H1 (cell line): ENCODE measurements around the gene USE1. TPM values are rescaled to one million over a fixed set of nuclear protein-coding genes. Genes with fewer than 3 reads are reported as not detected.

Experiments
- CTCF ChIA-PET: fragments of 300-600 bp; sonication (Branson Sonifier 250); formaldehyde crosslinking; loops from one replicate; lab custom pipeline; 2021; ENCODE audit not compliant: partially characterized antibody; lab: Charles Lee
- POLR2A ChIA-PET: fragments of 300-600 bp; sonication (Branson Sonifier 250); formaldehyde crosslinking; loops from one replicate; lab custom pipeline; 2021; ENCODE audit warnings: inconsistent platforms; ENCODE audit not compliant: partially characterized antibody; lab: Charles Lee
- DNase-seq, 2 experiments: peaks; one replicate each; pipeline versions ENCODE4 v3.0.0 to v3.0.0-alpha.2; 2010 to 2022; ENCODE audit warnings: low spot score in 2 of 2, low read depth in 1 of 2, mixed read lengths in 1 of 2
- FAIRE-seq: peaks from 2 replicates; lab custom pipeline; 2011; peaks lifted over from hg19 to GRCh38; lab: Jason Lieb, UNC
- H2AFZ ChIP-seq: 2 replicates; pipeline ENCODE4 v1.8.1; 2012; ENCODE audit warnings: low read length, inconsistent platforms
- H2AK5ac ChIP-seq: 2 replicates; pipeline ENCODE4 v1.6.1; 2013; ENCODE audit warnings: low read depth, low read length
- H2BK120ac ChIP-seq: replicated peaks from 2 replicates; pipeline ENCODE3; 2013; ENCODE audit warnings: low read depth, low read length, inconsistent platforms
- H2BK12ac ChIP-seq: 2 replicates; pipeline ENCODE4 v1.6.1; 2013; ENCODE audit warnings: low read depth, low read length
- H2BK15ac ChIP-seq: 2 replicates; pipeline ENCODE4 v1.6.1; 2013; ENCODE audit warnings: low read length
- H2BK20ac ChIP-seq: 2 replicates; pipeline ENCODE4 v1.6.1; 2013; ENCODE audit warnings: low read length
- H2BK5ac ChIP-seq: 2 replicates; pipeline ENCODE4 v1.6.1; 2013; ENCODE audit warnings: low read depth, low read length
- H3K14ac ChIP-seq: 2 replicates; pipeline ENCODE4 v1.6.1; 2013; ENCODE audit warnings: inconsistent platforms; ENCODE audit not compliant: insufficient read length
- H3K18ac ChIP-seq: 2 replicates; pipeline ENCODE4 v1.6.1; 2013; ENCODE audit warnings: low read length; ENCODE audit errors: extremely low read depth
- H3K23ac ChIP-seq: 2 replicates; pipeline ENCODE4 v1.6.1; 2013; ENCODE audit warnings: inconsistent platforms; ENCODE audit not compliant: insufficient read length
- H3K23me2 ChIP-seq: 2 replicates; pipeline ENCODE4 v1.6.1; 2013; ENCODE audit warnings: low read depth, low read length
- H3K27ac ChIP-seq: 2 replicates; pipeline ENCODE4 v1.6.1; 2011; ENCODE audit warnings: low read depth, low read length, inconsistent platforms
- H3K27me3 ChIP-seq, 4 experiments: replicated peaks in 1 of 4; 1 replicate in 1 of 4; 2 replicates in 3 of 4; pipeline versions ENCODE4 v1.6.1 to v1.8.1; 2011 to 2013; ENCODE audit warnings: low read length in 3 of 4, mild to moderate bottlenecking in 3 of 4, inconsistent platforms in 2 of 4, mixed read lengths in 2 of 4, moderate library complexity in 1 of 4; ENCODE audit not compliant: control insufficient read depth in 3 of 4, insufficient read depth in 3 of 4; ENCODE audit errors: extremely low read depth in 1 of 4
- H3K36me3 ChIP-seq, 4 experiments: 2 replicates each; pipeline versions ENCODE4 v1.6.1 to v1.8.1; 2011 to 2013; ENCODE audit warnings: mild to moderate bottlenecking in 4 of 4, low read length in 3 of 4, moderate library complexity in 2 of 4, control low read depth in 1 of 4, inconsistent platforms in 1 of 4; ENCODE audit not compliant: insufficient read depth in 4 of 4, control insufficient read depth in 2 of 4
- H3K4ac ChIP-seq: replicated peaks from 2 replicates; pipeline ENCODE3; 2013; ENCODE audit warnings: low read length, low read depth, mixed read lengths, inconsistent platforms; ENCODE audit not compliant: insufficient read length
- H3K4me1 ChIP-seq, 4 experiments: replicated peaks in 1 of 4; 1 replicate in 1 of 4; 2 replicates in 3 of 4; pipeline versions ENCODE4 v1.6.1 to v1.8.1; 2011 to 2013; ENCODE audit warnings: low read length in 3 of 4, inconsistent platforms in 2 of 4, mixed read lengths in 1 of 4; ENCODE audit not compliant: insufficient read depth in 4 of 4, control insufficient read depth in 3 of 4
- H3K4me2 ChIP-seq, 2 experiments: 2 replicates each; pipeline versions ENCODE4 v1.6.1 to v1.8.1; 2011 to 2013; ENCODE audit warnings: low read depth in 2 of 2, low read length in 2 of 2, control low read depth in 1 of 2, inconsistent platforms in 1 of 2, mild to moderate bottlenecking in 1 of 2; ENCODE audit not compliant: insufficient read depth in 1 of 2
- H3K4me3 ChIP-seq, 4 experiments: fragments of 200-600, 300-600 bp in 1 of 4; sonication (generic), shearing (Covaris generic), sonication (Bioruptor Twin) in 1 of 4; 2 replicates each; pipeline versions ENCODE4 v1.5.1 to v1.8.1; 2011 to 2016; ENCODE audit warnings: low read length in 4 of 4, low read depth in 3 of 4, control low read depth in 2 of 4, inconsistent platforms in 2 of 4, mild to moderate bottlenecking in 2 of 4, mixed read lengths in 1 of 4, moderate library complexity in 1 of 4; ENCODE audit not compliant: insufficient read depth in 2 of 4; ENCODE audit errors: extremely low read depth in 1 of 4
- H3K56ac ChIP-seq: replicated peaks from 2 replicates; pipeline ENCODE3; 2013; ENCODE audit warnings: low read depth, mild to moderate bottlenecking, mixed read lengths, low read length, inconsistent platforms; ENCODE audit not compliant: insufficient read length
- H3K79me1 ChIP-seq: 2 replicates; pipeline ENCODE4 v1.6.1; 2013; ENCODE audit warnings: low read depth, low read length, control low read depth
- H3K79me2 ChIP-seq, 2 experiments: 2 replicates each; pipeline versions ENCODE4 v1.6.1 to v1.8.1; 2012 to 2013; ENCODE audit warnings: low read length in 2 of 2, mild to moderate bottlenecking in 2 of 2, inconsistent platforms in 1 of 2; ENCODE audit not compliant: insufficient read depth in 2 of 2, control insufficient read depth in 1 of 2
- H3K9ac ChIP-seq, 4 experiments: replicated peaks in 1 of 4; 1 replicate in 1 of 4; 2 replicates in 3 of 4; pipeline versions ENCODE4 v1.6.1 to v1.8.1; 2011 to 2013; ENCODE audit warnings: low read depth in 3 of 4, low read length in 3 of 4, control low read depth in 2 of 4, mild to moderate bottlenecking in 2 of 4, moderate library complexity in 2 of 4, inconsistent platforms in 1 of 4; ENCODE audit errors: extremely low read depth in 1 of 4
- H3K9me3 ChIP-seq, 2 experiments: 2 replicates each; pipeline versions ENCODE4 v1.6.1 to v1.8.1; 2012 to 2013; ENCODE audit warnings: mild to moderate bottlenecking in 2 of 2, moderate library complexity in 2 of 2, control low read depth in 1 of 2, inconsistent platforms in 1 of 2, low read depth in 1 of 2, low read length in 1 of 2, mixed read lengths in 1 of 2; ENCODE audit not compliant: insufficient read depth in 2 of 2
- H4K20me1 ChIP-seq, 2 experiments: replicated peaks in 1 of 2; 2 replicates each; pipeline versions ENCODE3 to v1.8.1; 2011 to 2013; ENCODE audit warnings: inconsistent platforms in 2 of 2, low read length in 2 of 2, mild to moderate bottlenecking in 1 of 2; ENCODE audit not compliant: insufficient read depth in 2 of 2, control insufficient read depth in 1 of 2
- H4K5ac ChIP-seq: 2 replicates; pipeline ENCODE4 v1.6.1; 2013; ENCODE audit warnings: low read length, low read depth, mixed read lengths, inconsistent platforms; ENCODE audit not compliant: insufficient read length
- H4K8ac ChIP-seq: 2 replicates; pipeline ENCODE4 v1.8.0; 2013; ENCODE audit warnings: mild to moderate bottlenecking, moderate library complexity, low read length, inconsistent platforms; ENCODE audit not compliant: insufficient read depth; ENCODE audit errors: extremely low read depth
- H4K91ac ChIP-seq: replicated peaks from 2 replicates; pipeline ENCODE3; 2013; ENCODE audit warnings: low read length, mixed read lengths, inconsistent platforms; ENCODE audit not compliant: insufficient read length
- BACH1 ChIP-seq: IDR thresholded peaks from 2 replicates; pipeline ENCODE4 v1.6.1; 2012; ENCODE audit warnings: low read length, improper control_type of control experiment
- CEBPB ChIP-seq: IDR thresholded peaks from 2 replicates; pipeline ENCODE4 v1.6.1; 2012; ENCODE audit warnings: low read depth, low read length
- CREB1 ChIP-seq: IDR thresholded peaks from 2 replicates; pipeline ENCODE4 v1.6.1; 2012; ENCODE audit warnings: inconsistent platforms
- GABPA ChIP-seq: IDR thresholded peaks from 2 replicates; pipeline ENCODE4 v1.6.1; 2011; ENCODE audit warnings: mild to moderate bottlenecking, low read length, moderate library complexity, borderline replicate concordance; ENCODE audit not compliant: insufficient read depth
- KDM5A ChIP-seq: fragments of 200-600 bp; IDR thresholded peaks from 2 replicates; pipeline ENCODE4 v1.7.1; 2012; ENCODE audit warnings: mild to moderate bottlenecking, low read length, inconsistent platforms, mixed read lengths
- POLR2AphosphoS5 ChIP-seq: IDR thresholded peaks from 2 replicates; pipeline ENCODE4 v1.6.1; 2011; ENCODE audit warnings: low read depth, low read length
- RNF2 ChIP-seq: fragments of 200-900, 300-1000 bp; sonication (generic); IDR thresholded peaks from 2 replicates; pipeline ENCODE4 v1.7.1; 2016; ENCODE audit warnings: borderline replicate concordance, low read depth, mild to moderate bottlenecking, antibody characterized with exemption, low read length; ENCODE audit not compliant: poor library complexity, severe bottlenecking; ENCODE audit errors: missing control alignments
- SIN3A ChIP-seq, 2 experiments: IDR thresholded peaks in 1 of 2; conservative IDR thresholded peaks in 1 of 2; 2 replicates each; pipeline ENCODE4 v1.6.1; 2011 to 2012; ENCODE audit warnings: low read length in 2 of 2, improper control_type of control experiment in 1 of 2, low read depth in 1 of 2, mild to moderate bottlenecking in 1 of 2
- SP1 ChIP-seq: IDR thresholded peaks from 2 replicates; pipeline ENCODE4 v1.6.1; 2011; ENCODE audit warnings: low read depth, low read length
- TBP ChIP-seq: IDR thresholded peaks from 2 replicates; pipeline ENCODE4 v1.6.1; 2011; ENCODE audit warnings: low read depth, low read length, improper control_type of control experiment
- TEAD4 ChIP-seq: IDR thresholded peaks from 2 replicates; pipeline ENCODE4 v1.6.1; 2012; ENCODE audit warnings: low read depth, low read length, inconsistent platforms, mixed read lengths
- YY1 ChIP-seq: IDR thresholded peaks from 2 replicates; pipeline ENCODE4 v1.6.1; 2011; ENCODE audit warnings: low read depth, mild to moderate bottlenecking, low read length
- WGBS, 2 experiments: shearing (Covaris generic) in 1 of 2; methylation state at CpG; one replicate each; pipeline versions ENCODE4 v1.1.6 to v1.1.7; 2013 to 2015; ENCODE audit warnings: low lambda C conversion rate in 2 of 2, mixed read lengths in 2 of 2, inconsistent platforms in 1 of 2, low coverage in 1 of 2, missing lambda C conversion rate in 1 of 2; ENCODE audit not compliant: insufficient replicate concordance in 2 of 2, insufficient coverage in 1 of 2, insufficient read length in 1 of 2; ENCODE audit errors: extremely low coverage in 1 of 2, missing lambda C conversion rate in 1 of 2; 5-methylcytosine and 5-hydroxymethylcytosine counted together
- polyA plus RNA-seq, 7 experiments: library from polyadenylated mRNA; depleted of rRNA in 3 of 7; stranded (reverse) in 5 of 7; unstranded in 2 of 7; fragments of >200 nt in 5 of 7; fragments of 200-250 nt in 2 of 7; gene quantifications; 1 replicate in 5 of 7; 2 replicates in 1 of 7; 4 replicates in 1 of 7; pipeline versions ENCODE4 v1.2.1 to v1.2.3, GENCODE V29; 2011 to 2013; ENCODE audit warnings: missing spikeins in 2 of 7, mixed read lengths in 2 of 7
- total RNA-seq: library from RNA; stranded (reverse); fragmentation: NEBNext Ultra II Directional; extraction: Animal tissue kit (Norgen Biotek cat#: 25700); gene quantifications from 2 replicates; pipeline ENCODE4 v1.2.1, GENCODE V29; 2021

Gene USE1
- total and polyA plus RNA-seq, 2 of the 8 experiments (the other 6 are each of a cell fraction or from before 2014, with no cell fraction given), result 8.7 to 13.9 TPM

DNA sequence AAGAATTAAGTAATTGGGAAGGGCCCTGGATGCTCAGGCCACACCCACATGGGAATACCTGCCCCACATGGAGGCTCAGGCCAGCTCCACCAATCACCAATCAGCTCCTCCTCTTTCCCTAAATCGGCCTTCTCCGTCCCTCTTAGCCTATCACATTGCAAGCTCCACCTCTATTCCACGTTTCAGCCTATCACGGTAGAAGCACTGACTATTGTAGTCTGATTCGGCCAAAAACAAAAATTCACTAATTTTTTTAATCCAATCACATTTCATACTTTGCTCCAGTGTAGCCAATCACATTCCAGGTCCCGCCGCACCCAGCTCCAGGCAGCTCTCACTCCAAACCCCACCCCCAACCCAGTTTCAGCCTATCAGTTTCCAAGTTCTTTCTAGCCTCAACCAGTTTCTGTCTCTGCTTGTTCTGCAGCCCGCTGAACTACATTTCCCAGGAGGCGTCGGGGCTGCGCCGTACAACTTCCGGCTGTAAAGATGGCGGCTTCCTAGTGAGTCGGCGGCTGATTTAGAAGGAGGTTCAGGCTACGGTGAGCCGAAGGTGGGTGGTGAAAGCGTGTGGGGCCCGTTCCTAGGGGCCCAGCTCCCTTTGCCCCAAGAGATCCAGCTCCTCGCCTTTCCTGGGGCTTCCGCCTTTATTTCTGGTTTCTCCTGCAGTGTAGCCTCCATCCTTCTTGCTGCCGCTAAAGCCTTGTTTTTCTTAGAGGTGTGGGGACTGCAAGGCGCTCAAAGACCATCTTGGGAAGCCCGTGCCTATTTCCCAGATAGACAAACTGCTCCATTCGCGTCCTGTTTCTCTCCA is 52.0 kb downstream of the USE1 start, which contains the start of gene BABAM1:
Gene BABAM1, plus strand, starts transcription at position 469 of the 814 bp plus-strand sequence. CDS start 1,364 bp downstream, outside the sequence.
- Histone ChIP-seq H3K14ac (no peak within 1 kb of the TSS), H3K4ac (no peak within 1 kb of the TSS), H3K79me1 (no peaks in the 10 kb centered on the region; the same call in 1 of the 2 replicates), H3K4me3 (peak within 1 kb of the TSS; percentile 71 to 100 (median 95)), H3K23me2 (no peaks in the 10 kb centered on the region), H2BK15ac (no peak within 1 kb of the TSS), H3K4me1 (peaks cover 0 to 8% (median 2%) of the 10 kb centered on the region in 4 experiments; a peak in 5 of 7 replicates), H3K9ac (peak within 1 kb of the TSS; percentile 70 to 92 (median 89)), H4K20me1 (no peaks in the 10 kb centered on the region), H4K91ac (no peak within 1 kb of the TSS), H3K56ac (peak within 1 kb of the TSS; percentile 8), H3K9me3 (no peaks in the 10 kb centered on the region), H3K36me3 (peaks cover 5 to 14% (median 8%) of the 10 kb centered on the region in 4 experiments; a peak in 5 of 8 replicates), H4K5ac (no peak within 1 kb of the TSS), H3K23ac (no peak within 1 kb of the TSS), H3K18ac (no peak within 1 kb of the TSS), H2BK5ac (peak within 1 kb of the TSS; percentile 81), H2BK20ac (no peak within 1 kb of the TSS), H2BK12ac (no peak within 1 kb of the TSS), H2BK120ac (no peak within 1 kb of the TSS), H2AK5ac (no peak within 1 kb of the TSS), H3K27me3 (no peaks in the 10 kb centered on the region), H3K4me2 (peak within 1 kb of the TSS; percentile 86 to 89), H3K27ac (peak within 1 kb of the TSS; percentile 60; the same call in 1 of the 2 replicates), H4K8ac (peak within 1 kb of the TSS; percentile 97; the same call in 1 of the 2 replicates), H3K79me2 (peaks cover 3 to 12% of the 10 kb centered on the region in 2 experiments; a peak in 3 of 4 replicates), H2AFZ (0 out of 2 replicates have a peak within 1 kb of the TSS, but pooled peaks have one; percentile 55)
- FAIRE-seq (peak; percentile 99), DNase-seq (peak; percentile 88 to 96)
- ChIA-PET POLR2A (interaction anchor here (0.6 to 12.8 kb wide), 18 partner anchors 12 to 441 kb away, joined by 3 to 113 read pairs (median 5); partner anchors contain the start of genes ANKLE1, DDA1 and USE1), CTCF (interaction anchor here (0.6 to 2.7 kb wide), 8 partner anchors 17 to 200 kb away, joined by 3 to 8 read pairs (median 6); partner anchors contain the start of gene NR2F6)
- 2% methylated on average over 27 of the region's 27 CpGs; no CpG with 5 or more reads in 1 of the 2 experiments for WGBS, 2 experiments
- TF ChIP-seq YY1 (peak; percentile 97), SP1 (peak; percentile 100), CEBPB (no peak), RNF2 (no peak), BACH1 (no peak), KDM5A (peak; percentile 98), POLR2AphosphoS5 (peak; percentile 67; the same call in 1 of the 2 replicates), TBP (peak; percentile 88), SIN3A (conservative IDR thresholded peaks at IDR 0.05 in 1 of 2, IDR thresholded peaks at IDR 0.05 in 1 of 2; ENCODE audit: low read depth in 1 of 2, low read length in 2 of 2) (peak; percentile 52 to 73; a peak in 1 of 4 replicates), GABPA (peak; percentile 91), TEAD4 (no peak), CREB1 (peak; percentile 71)
